Neural cell (in vitro differentiated cells): ENCODE measurements around the gene PLA2G15.

Experiments used
- CTCF ChIP-seq: fragments of 450-650 bp; IDR thresholded peaks from 2 replicates; pipeline ENCODE4 v1.5.1; 2014; ENCODE audit warnings: antibody characterized with exemption, mild to moderate bottlenecking, moderate library complexity; ENCODE audit not compliant: poor library complexity, severe bottlenecking
- EP300 ChIP-seq: fragments of 450-650 bp; conservative IDR thresholded peaks from 2 replicates; pipeline ENCODE4 v1.6.1; 2014; ENCODE audit warnings: antibody characterized with exemption, mild to moderate bottlenecking, moderate library complexity; ENCODE audit not compliant: poor library complexity, severe bottlenecking
- EZH2 ChIP-seq: fragments of 200-600, 300-800 bp; shearing (Covaris generic), sonication (generic); IDR thresholded peaks from 2 replicates; pipeline ENCODE4 v1.6.1; 2014; ENCODE audit warnings: antibody characterized with exemption, low read length, borderline replicate concordance, mild to moderate bottlenecking; ENCODE audit not compliant: insufficient read depth, poor library complexity, severe bottlenecking
- MXI1 ChIP-seq: fragments of 450-650 bp; conservative IDR thresholded peaks from 2 replicates; pipeline ENCODE4 v1.6.1; 2014; ENCODE audit warnings: antibody characterized with exemption, mild to moderate bottlenecking; ENCODE audit not compliant: poor library complexity, severe bottlenecking
- POLR2AphosphoS5 ChIP-seq: IDR thresholded peaks from 2 replicates; pipeline ENCODE4 v1.6.1; 2012
- RAD21 ChIP-seq: fragments of 450-650 bp; conservative IDR thresholded peaks from 2 replicates; pipeline ENCODE4 v1.6.1; 2014; ENCODE audit warnings: antibody characterized with exemption, mild to moderate bottlenecking, moderate library complexity
- REST ChIP-seq: IDR thresholded peaks from 2 replicates; pipeline ENCODE4 v1.6.1; 2012; ENCODE audit warnings: borderline replicate concordance
- SMC3 ChIP-seq: fragments of 450-650 bp; conservative IDR thresholded peaks from 2 replicates; pipeline ENCODE4 v1.6.1; 2014; ENCODE audit warnings: antibody characterized with exemption, mild to moderate bottlenecking, moderate library complexity; ENCODE audit not compliant: poor library complexity
- TAF1 ChIP-seq: IDR thresholded peaks from 2 replicates; pipeline ENCODE4 v1.6.1; 2012; ENCODE audit warnings: low read depth

DNA sequence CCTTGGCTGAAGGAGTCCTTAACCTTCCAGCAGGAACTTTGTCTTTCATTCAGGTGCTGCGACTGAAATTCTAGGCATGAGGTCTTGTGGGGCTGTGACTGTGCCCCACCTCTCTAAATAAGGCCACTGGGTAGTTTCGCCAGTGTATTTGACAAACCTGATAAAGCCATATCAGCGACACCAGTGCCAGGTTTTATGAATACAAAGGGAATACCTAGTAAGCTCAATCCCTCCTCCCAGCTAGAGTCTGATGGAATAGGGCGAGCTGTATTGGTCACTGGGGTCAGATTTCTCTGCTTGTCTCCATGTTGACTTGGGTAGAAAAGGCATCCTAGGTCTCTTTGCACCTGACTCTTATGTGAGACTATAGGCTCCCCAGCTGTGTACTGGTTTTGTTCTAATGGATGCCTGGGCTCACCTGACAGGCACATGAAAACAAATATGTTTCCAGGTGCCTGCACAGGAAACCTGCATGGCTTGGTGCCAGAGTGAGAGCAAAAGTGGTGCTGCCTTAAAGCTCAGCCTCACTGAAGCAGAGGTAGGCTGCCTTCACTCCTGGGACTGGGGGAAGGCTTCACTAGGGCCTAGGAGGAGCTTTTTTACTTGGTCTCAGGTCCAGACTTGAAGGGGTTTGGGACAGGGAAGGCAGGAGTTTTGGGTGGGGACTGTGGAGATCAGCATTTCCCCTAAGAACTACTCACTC, 27.5 kb downstream of the PLA2G15 start:
- no peak for TF ChIP-seq CTCF
- no peak for TF ChIP-seq EP300
- TF ChIP-seq TAF1, result no peak
- TF ChIP-seq EZH2, result no peak
- no peak for TF ChIP-seq POLR2AphosphoS5
- TF ChIP-seq RAD21, result no peak
- TF ChIP-seq REST, result no peak
- TF ChIP-seq SMC3, result no peak
- no peak for TF ChIP-seq MXI1
